Spinal cord (tissue), 10 donors: ENCODE measurements around the gene GATM. TPM values are rescaled to one million over a fixed set of nuclear protein-coding genes. Genes with fewer than 3 reads are reported as not detected.

Experiments used
- DNase-seq, 6 donors: peaks; one replicate each; pipeline versions ENCODE4 v3.0.0 to v3.0.0-alpha.2; 2013 to 2015; ENCODE audit warnings: low spot score in 6 of 6, low read depth in 4 of 6
- H3K27ac ChIP-seq: one replicate; pipeline ENCODE4 v1.5.1; 2013; ENCODE audit warnings: low read depth, low read length, control low read depth
- H3K27me3 ChIP-seq: one replicate; pipeline ENCODE4 v1.6.1; 2013; ENCODE audit warnings: low read length; ENCODE audit not compliant: control insufficient read depth, insufficient read depth
- H3K36me3 ChIP-seq: one replicate; pipeline ENCODE4 v1.6.1; 2013; ENCODE audit warnings: low read length; ENCODE audit not compliant: control insufficient read depth, insufficient read depth
- H3K4me1 ChIP-seq: one replicate; pipeline ENCODE4 v1.6.1; 2013; ENCODE audit warnings: low read length; ENCODE audit not compliant: control insufficient read depth, insufficient read depth
- H3K4me3 ChIP-seq: one replicate; pipeline ENCODE4 v1.5.1; 2013; ENCODE audit warnings: low read depth, low read length, control low read depth
- H3K9me3 ChIP-seq: one replicate; pipeline ENCODE4 v1.6.1; 2013; ENCODE audit warnings: low read length; ENCODE audit not compliant: control insufficient read depth, insufficient read depth
- WGBS: methylation state at CpG from one replicate; pipeline ENCODE4 v1.1.5; 2013; ENCODE audit warnings: missing lambda C conversion rate; ENCODE audit not compliant: insufficient coverage; 5-methylcytosine and 5-hydroxymethylcytosine counted together
- polyA plus RNA-seq, 2 donors: library from polyadenylated mRNA; unstranded; fragments of 120-200 nt; gene quantifications; one replicate each; pipeline ENCODE4 v1.2.1, GENCODE V29; 2013; ENCODE audit not compliant: insufficient read length in 2 of 2
- total RNA-seq, 2 donors: library from RNA; depleted of rRNA in 1 of 2; stranded (reverse); fragments of 120-200 nt in 1 of 2; fragments of >200 nt in 1 of 2; gene quantifications; one replicate each; pipeline versions ENCODE4 v1.2.3 to v1.2.4, GENCODE V29; 2013 to 2014
- donor health status: healthy.

The GATM gene
- total and polyA plus RNA-seq, 4 donors, result 142 to 279 (median 200) TPM

DNA sequence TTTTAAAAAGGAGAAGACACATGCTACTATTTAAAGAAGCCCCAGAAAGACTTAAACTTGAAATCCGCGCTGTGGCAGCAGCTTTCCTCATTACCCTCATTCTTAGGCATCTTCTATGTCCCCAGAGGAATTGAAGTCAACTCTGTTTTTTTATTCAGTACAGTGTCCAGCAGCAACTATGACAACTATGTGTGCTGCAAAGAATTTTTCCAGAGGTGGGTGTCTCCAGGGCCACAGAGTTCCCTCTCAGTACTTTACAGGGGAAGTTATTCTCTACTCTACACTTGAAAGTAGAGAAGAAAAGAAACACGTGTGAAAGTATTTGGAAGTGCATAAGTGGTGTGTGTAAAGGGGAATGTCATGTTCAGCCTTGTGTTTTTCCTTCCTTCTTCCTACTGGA, 32.0 kb downstream of the GATM start:
- no peaks in the 10 kb centered on the region for H3K27me3 ChIP-seq
- peak overlapping the region; percentile 12 for H3K27ac ChIP-seq
- H3K9me3 ChIP-seq, result no peaks in the 10 kb centered on the region
- H3K4me3 ChIP-seq, result no peak overlapping the region
- H3K36me3 ChIP-seq, result no peaks in the 10 kb centered on the region
- DNase-seq, result peak in 3 of 6 donors; percentile 17 to 66 (median 59)
- H3K4me1 ChIP-seq, result no peaks in the 10 kb centered on the region
- WGBS, result 60% methylated on average over 1 of the region's 3 CpGs

DNA sequence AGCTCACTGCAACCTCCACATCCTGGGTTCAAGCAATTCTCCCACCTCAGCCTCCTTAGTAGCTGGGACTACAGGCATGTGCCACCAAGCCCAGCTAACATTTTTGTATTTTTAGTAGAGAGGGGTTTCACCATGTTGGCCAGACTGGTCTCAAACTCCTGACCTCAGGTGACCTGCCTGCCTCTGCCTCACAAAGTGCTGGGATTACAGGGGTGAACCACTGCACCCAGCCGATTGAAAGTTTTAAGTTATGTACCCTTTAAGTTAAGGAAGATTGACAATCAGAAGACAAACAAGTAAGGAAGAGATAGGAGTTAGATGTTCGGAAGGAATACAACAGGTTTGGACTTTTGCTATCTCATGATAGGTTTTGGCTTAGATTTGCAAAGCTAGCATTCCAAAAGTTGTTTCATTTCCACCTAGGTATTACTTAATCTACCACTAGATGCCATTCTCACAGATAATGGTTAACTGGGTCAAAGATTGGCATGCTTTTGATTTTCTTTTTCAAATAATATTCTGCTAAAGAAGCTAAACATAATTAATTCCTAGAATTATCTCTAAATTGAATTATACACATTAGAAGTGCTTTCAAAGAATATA, 35.0 kb downstream of the GATM start:
- Histone ChIP-seq H3K27me3 (no peaks in the 10 kb centered on the region), H3K9me3 (no peaks in the 10 kb centered on the region), H3K4me3 (no peak overlapping the region), H3K4me1 (no peaks in the 10 kb centered on the region), H3K27ac (no peak overlapping the region), H3K36me3 (no peaks in the 10 kb centered on the region)
- no peak for DNase-seq
- 100% methylated on average over 1 of the region's 2 CpGs for WGBS

- H3K27ac ChIP-seq, result no peak overlapping the region
- no peaks in the 10 kb centered on the region for H3K4me1 ChIP-seq
- no peaks in the 10 kb centered on the region for H3K9me3 ChIP-seq
- H3K36me3 ChIP-seq, result no peaks in the 10 kb centered on the region
- no peak for DNase-seq
- no peak overlapping the region for H3K4me3 ChIP-seq
- H3K27me3 ChIP-seq, result no peaks in the 10 kb centered on the region
- WGBS, result no CpG with 5 or more reads among the region's 4 CpGs
These were observed 36.6 kb downstream of the GATM start for GRCh38 chr15:45341790-45342189.

GRCh38 chr15:45340429-45340828, 37.9 kb downstream of the GATM start:
- no peaks in the 10 kb centered on the region for H3K9me3 ChIP-seq
- WGBS, result no CpG with 5 or more reads among the region's 3 CpGs
- no peaks in the 10 kb centered on the region for H3K27me3 ChIP-seq
- H3K27ac ChIP-seq, result no peak overlapping the region
- H3K4me3 ChIP-seq, result no peak overlapping the region
- no peak for DNase-seq
- H3K36me3 ChIP-seq, result no peaks in the 10 kb centered on the region
- no peaks in the 10 kb centered on the region for H3K4me1 ChIP-seq

- Histone ChIP-seq H3K9me3 (no peaks in the 10 kb centered on the region), H3K36me3 (no peaks in the 10 kb centered on the region), H3K4me1 (peaks cover 4% of the 10 kb centered on the region), H3K4me3 (no peak overlapping the region), H3K27me3 (no peaks in the 10 kb centered on the region), H3K27ac (no peak overlapping the region)
- no peak for DNase-seq
- 100% methylated on average over 1 of the region's 3 CpGs for WGBS
These were observed 39.9 kb downstream of the GATM start for GRCh38 chr15:45338417-45338816.

DNA sequence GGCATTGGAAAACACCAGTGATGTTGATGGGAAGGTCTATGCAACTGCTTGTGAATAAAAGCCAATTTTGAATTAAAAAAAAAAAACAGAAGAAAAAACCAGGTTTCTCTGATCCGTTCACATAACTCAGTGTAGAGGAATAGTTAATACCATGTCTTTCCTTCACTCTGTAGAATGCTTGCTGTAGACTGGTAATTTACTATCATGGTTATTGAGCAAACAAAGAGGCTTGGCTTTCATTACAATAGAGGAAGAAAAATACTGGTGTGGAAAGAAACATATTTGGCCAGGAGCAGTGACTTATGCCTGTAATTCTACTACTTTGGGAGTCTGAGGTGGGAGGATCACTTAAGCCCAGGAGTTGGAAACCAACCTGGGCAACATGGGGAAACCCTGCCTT, 41.1 kb downstream of the GATM start:
- H3K27ac ChIP-seq, result no peak overlapping the region
- no peak overlapping the region for H3K4me3 ChIP-seq
- DNase-seq, result no peak
- peaks cover 9% of the 10 kb centered on the region for H3K4me1 ChIP-seq
- WGBS, result no CpG with 5 or more reads among the region's 1 CpG
- H3K36me3 ChIP-seq, result no peaks in the 10 kb centered on the region
- no peaks in the 10 kb centered on the region for H3K27me3 ChIP-seq
- H3K9me3 ChIP-seq, result no peaks in the 10 kb centered on the region

DNA sequence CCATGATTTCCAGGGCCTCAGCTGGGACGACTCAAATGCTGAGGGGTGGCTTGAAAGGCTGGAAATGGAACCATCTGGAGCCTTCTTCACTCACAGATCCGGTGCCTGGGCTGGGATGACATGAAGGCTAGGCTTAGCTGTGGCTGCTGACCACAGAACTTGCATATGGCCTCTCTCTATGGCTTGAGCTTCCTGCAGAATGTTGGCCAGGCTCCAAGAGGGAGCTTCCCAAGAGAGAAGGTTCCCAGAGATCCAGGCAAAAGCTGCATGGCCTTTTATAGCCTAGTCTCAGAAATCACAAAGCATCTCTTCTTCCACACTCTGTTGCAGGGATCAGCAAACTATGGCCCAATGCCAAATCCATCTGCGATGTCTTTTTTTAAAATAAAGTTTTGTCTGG, 44.8 kb downstream of the GATM start:
- H3K27ac ChIP-seq, result peak overlapping the region; percentile 51
- 44% methylated on average over 1 of the region's 3 CpGs for WGBS

GRCh38 chr15:45332694-45333093, 45.6 kb downstream of the GATM start:
- no peak for DNase-seq
- no peak overlapping the region for H3K27ac ChIP-seq
- no peak overlapping the region for H3K4me3 ChIP-seq
- 89% methylated on average over 7 of the region's 12 CpGs for WGBS
- no peaks in the 10 kb centered on the region for H3K27me3 ChIP-seq
- H3K4me1 ChIP-seq, result peaks cover 9% of the 10 kb centered on the region
- H3K9me3 ChIP-seq, result no peaks in the 10 kb centered on the region
- H3K36me3 ChIP-seq, result no peaks in the 10 kb centered on the region

More for the DNA sequence above, 44.8 kb downstream of the GATM start:
- no peaks in the 10 kb centered on the region for H3K9me3 ChIP-seq
- H3K36me3 ChIP-seq, result no peaks in the 10 kb centered on the region
- peaks cover 9% of the 10 kb centered on the region for H3K4me1 ChIP-seq
- no peak overlapping the region for H3K4me3 ChIP-seq
- no peaks in the 10 kb centered on the region for H3K27me3 ChIP-seq
- peak in 3 of 6 donors; percentile 24 to 74 (median 70) for DNase-seq

DNA sequence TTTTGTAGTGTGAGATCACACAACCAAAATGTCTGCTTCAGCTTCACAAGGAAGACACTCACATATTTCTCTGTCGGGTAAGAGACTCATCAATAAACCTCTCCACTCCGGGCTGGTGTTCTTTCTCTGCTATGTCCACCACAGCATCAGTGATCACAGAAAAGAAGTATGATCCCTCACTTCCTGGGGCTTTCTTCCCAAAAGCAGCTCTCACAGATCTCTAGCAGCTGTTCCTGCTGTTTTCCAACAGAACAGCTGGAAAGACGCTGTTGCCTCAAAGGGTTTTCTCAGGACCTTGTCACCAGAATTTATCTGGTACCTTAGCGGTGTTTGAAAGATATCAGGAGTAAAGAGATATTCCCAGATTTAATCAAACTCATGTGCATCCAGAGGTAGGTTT, 46.4 kb downstream of the GATM start:
- no peak for DNase-seq
- H3K4me3 ChIP-seq, result no peak overlapping the region
- WGBS, result 49% methylated on average over 2 of the region's 4 CpGs
- H3K36me3 ChIP-seq, result no peaks in the 10 kb centered on the region
- no peaks in the 10 kb centered on the region for H3K9me3 ChIP-seq
- no peak overlapping the region for H3K27ac ChIP-seq
- no peaks in the 10 kb centered on the region for H3K27me3 ChIP-seq
- peaks cover 14% of the 10 kb centered on the region for H3K4me1 ChIP-seq

GRCh38 chr15:45328663-45329062, 49.7 kb downstream of the GATM start:
- Histone ChIP-seq H3K27ac (no peak overlapping the region), H3K9me3 (no peaks in the 10 kb centered on the region), H3K4me3 (no peak overlapping the region), H3K4me1 (peaks cover 21% of the 10 kb centered on the region), H3K27me3 (no peaks in the 10 kb centered on the region), H3K36me3 (no peaks in the 10 kb centered on the region)
- no peak for DNase-seq
- WGBS, result 83% methylated on average over 1 of the region's 2 CpGs
